ENCODE results near the gene SPRR2G. TPM values are rescaled to one million over a fixed set of nuclear protein-coding genes. Genes with fewer than 3 reads are reported as not detected.
"Not testable (repeated sequence)": the region's sequence is repeated elsewhere in the genome, so short reads cannot be mapped to it uniquely, and the experiment has no call there.

Gene SPRR2G
- polyA plus RNA-seq, 1 donor (not counting 4 experiments of a cell fraction or from before 2014, with no cell fraction given), result 6.2 TPM

DNA sequence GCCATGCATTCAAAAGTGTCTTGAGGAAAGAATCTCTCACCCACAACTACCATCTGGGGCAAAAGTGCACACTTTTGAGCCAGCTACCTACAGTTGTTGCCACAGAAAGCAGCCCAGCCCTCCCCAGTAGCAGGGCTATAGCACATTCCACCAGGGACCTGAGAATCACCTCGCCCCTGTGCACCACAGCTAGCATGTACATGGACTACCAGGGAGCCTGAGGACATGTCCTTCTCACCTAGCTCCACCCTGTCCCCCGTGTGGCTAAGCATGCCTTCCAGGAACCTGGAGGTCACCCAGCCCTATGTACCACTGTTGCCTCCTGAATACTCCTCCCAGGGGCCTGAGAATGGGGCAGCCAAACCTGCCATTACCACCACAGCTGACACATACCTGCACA lies 16.9 kb downstream of the SPRR2G start:
- Histone ChIP-seq H3K9me3 (ENCODE audit: control insufficient read depth, low read depth, low read length) (no peaks in the 10 kb centered on the region), H3K27me3 (ENCODE audit: control insufficient read depth, extremely low read depth, insufficient read depth, low read length) (no peaks in the 10 kb centered on the region), H4K20me1 (ENCODE audit: control insufficient read depth, extremely low read depth, insufficient read depth, low read length) (no peaks in the 10 kb centered on the region), H3K27ac (ENCODE audit: control insufficient read depth, insufficient read depth, low read length) (no peak overlapping the region), H3K9ac (ENCODE audit: control insufficient read depth, extremely low read depth, insufficient read depth, low read length) (no peak overlapping the region), H3K4me2 (ENCODE audit: control insufficient read depth, extremely low read depth, insufficient read depth, low read depth, low read length) (no peak overlapping the region), H3K36me3 (ENCODE audit: control insufficient read depth in 2 of 2, extremely low read depth in 1 of 2, insufficient read depth in 2 of 2, low read length in 2 of 2) (no peaks in the 10 kb centered on the region), H3K4me1 (ENCODE audit: control insufficient read depth, extremely low read depth, insufficient read depth, low read length) (peaks cover 10% of the 10 kb centered on the region), H3K79me2 (ENCODE audit: control insufficient read depth, insufficient read depth, low read length) (no peaks in the 10 kb centered on the region), H2AFZ (ENCODE audit: control insufficient read depth, low read length) (no peak overlapping the region), H3K9me1 (ENCODE audit: control insufficient read depth, extremely low read depth, insufficient read depth, low read length) (no peaks in the 10 kb centered on the region), H3K4me3 (ENCODE audit: control insufficient read depth in 2 of 3, extremely low read depth in 1 of 3, insufficient read depth in 2 of 3, low read depth in 1 of 3, low read length in 3 of 3) (no peak overlapping the region)
- dilution Hi-C loops (cut with MboI; ENCODE audit: extremely low pct_ligation_motif_present, low sequenced_read_pairs), result no loop called here
- no peak for FAIRE-seq
- no peak for DNase-seq (ENCODE audit: low read depth, low spot score)
- no peak for TF ChIP-seq EZH2 (IDR thresholded peaks at IDR 0.05; ENCODE audit: low read length)
- TF ChIP-seq, protein P1, sequence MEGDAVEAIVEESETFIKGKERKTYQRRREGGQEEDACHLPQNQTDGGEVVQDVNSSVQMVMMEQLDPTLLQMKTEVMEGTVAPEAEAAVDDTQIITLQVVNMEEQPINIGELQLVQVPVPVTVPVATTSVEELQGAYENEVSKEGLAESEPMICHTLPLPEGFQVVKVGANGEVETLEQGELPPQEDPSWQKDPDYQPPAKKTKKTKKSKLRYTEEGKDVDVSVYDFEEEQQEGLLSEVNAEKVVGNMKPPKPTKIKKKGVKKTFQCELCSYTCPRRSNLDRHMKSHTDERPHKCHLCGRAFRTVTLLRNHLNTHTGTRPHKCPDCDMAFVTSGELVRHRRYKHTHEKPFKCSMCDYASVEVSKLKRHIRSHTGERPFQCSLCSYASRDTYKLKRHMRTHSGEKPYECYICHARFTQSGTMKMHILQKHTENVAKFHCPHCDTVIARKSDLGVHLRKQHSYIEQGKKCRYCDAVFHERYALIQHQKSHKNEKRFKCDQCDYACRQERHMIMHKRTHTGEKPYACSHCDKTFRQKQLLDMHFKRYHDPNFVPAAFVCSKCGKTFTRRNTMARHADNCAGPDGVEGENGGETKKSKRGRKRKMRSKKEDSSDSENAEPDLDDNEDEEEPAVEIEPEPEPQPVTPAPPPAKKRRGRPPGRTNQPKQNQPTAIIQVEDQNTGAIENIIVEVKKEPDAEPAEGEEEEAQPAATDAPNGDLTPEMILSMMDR (optimal IDR thresholded peaks at IDR 0.05 in 1 of 3, IDR thresholded peaks at IDR 0.05 in 1 of 3, conservative IDR thresholded peaks at IDR 0.05 in 1 of 3; ENCODE audit: extremely low read depth in 1 of 3, insufficient read depth in 2 of 3, low read length in 3 of 3), result no peak

DNA sequence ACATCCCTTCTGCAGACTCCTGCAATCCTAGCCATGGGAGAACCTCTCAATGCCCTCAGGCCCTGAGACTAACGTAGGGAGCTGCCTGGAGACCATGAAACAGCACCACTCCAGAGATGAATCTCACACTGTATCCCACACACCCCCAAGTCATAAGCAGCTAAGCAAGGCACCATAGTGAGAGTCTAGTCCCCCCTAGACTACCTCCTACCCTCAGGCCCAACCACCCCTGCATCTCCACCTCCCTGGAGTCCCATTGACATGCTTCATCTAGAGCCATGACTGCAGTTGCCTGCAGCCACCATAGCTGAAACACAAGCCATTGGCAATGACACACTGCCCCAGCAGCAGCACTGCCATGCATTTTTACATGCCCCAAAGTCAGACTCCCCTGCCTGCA lies 17.4 kb downstream of the SPRR2G start:
- Histone ChIP-seq H3K9ac (ENCODE audit: control insufficient read depth, extremely low read depth, insufficient read depth, low read length) (no peak overlapping the region), H3K9me1 (ENCODE audit: control insufficient read depth, extremely low read depth, insufficient read depth, low read length) (no peaks in the 10 kb centered on the region), H3K9me3 (ENCODE audit: control insufficient read depth, low read depth, low read length) (no peaks in the 10 kb centered on the region), H3K79me2 (ENCODE audit: control insufficient read depth, insufficient read depth, low read length) (no peaks in the 10 kb centered on the region), H3K4me3 (ENCODE audit: control insufficient read depth in 2 of 3, extremely low read depth in 1 of 3, insufficient read depth in 2 of 3, low read depth in 1 of 3, low read length in 3 of 3) (no peak overlapping the region), H3K27ac (ENCODE audit: control insufficient read depth, insufficient read depth, low read length) (no peak overlapping the region), H3K4me1 (ENCODE audit: control insufficient read depth, extremely low read depth, insufficient read depth, low read length) (peaks cover 10% of the 10 kb centered on the region), H2AFZ (ENCODE audit: control insufficient read depth, low read length) (no peak overlapping the region), H3K4me2 (ENCODE audit: control insufficient read depth, extremely low read depth, insufficient read depth, low read depth, low read length) (no peak overlapping the region), H4K20me1 (ENCODE audit: control insufficient read depth, extremely low read depth, insufficient read depth, low read length) (no peaks in the 10 kb centered on the region), H3K36me3 (ENCODE audit: control insufficient read depth in 2 of 2, extremely low read depth in 1 of 2, insufficient read depth in 2 of 2, low read length in 2 of 2) (no peaks in the 10 kb centered on the region), H3K27me3 (ENCODE audit: control insufficient read depth, extremely low read depth, insufficient read depth, low read length) (no peaks in the 10 kb centered on the region)
- TF ChIP-seq, protein P1 (optimal IDR thresholded peaks at IDR 0.05 in 1 of 3, IDR thresholded peaks at IDR 0.05 in 1 of 3, conservative IDR thresholded peaks at IDR 0.05 in 1 of 3; ENCODE audit: extremely low read depth in 1 of 3, insufficient read depth in 2 of 3, low read length in 3 of 3), result no peak
- TF ChIP-seq EZH2 (IDR thresholded peaks at IDR 0.05; ENCODE audit: low read length), result no peak
- no peak for DNase-seq (ENCODE audit: low read depth, low spot score)
- dilution Hi-C loops (cut with MboI; ENCODE audit: extremely low pct_ligation_motif_present, low sequenced_read_pairs), result no loop called here
- FAIRE-seq, result no peak

DNA sequence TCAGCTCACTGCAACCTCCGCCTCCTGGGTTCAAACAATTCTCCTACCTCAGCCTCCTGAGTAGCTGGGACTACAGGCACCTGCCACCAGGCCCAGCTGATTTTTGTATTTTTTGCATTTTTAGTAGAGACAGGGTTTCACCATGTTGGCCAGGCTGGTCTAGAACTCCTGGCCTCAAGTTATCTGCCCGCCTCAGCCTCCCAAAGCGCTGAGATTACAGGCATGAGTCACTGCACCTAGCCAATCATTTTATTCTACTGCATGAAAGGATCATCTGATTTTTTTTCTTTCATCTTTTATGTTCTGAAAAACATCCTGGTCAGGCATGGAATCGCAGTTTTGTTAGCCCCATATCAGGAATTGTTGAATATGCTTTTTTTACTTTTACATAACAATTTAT lies 22.0 kb downstream of the SPRR2G start:
- DNase-seq (ENCODE audit: low read depth, low spot score); H2AFZ ChIP-seq (ENCODE audit: control insufficient read depth, low read length); H3K4me3 ChIP-seq (ENCODE audit: control insufficient read depth in 2 of 3, extremely low read depth in 1 of 3, insufficient read depth in 2 of 3, low read depth in 1 of 3, low read length in 3 of 3); FAIRE-seq; H3K79me2 ChIP-seq (ENCODE audit: control insufficient read depth, insufficient read depth, low read length); H3K9me1 ChIP-seq (ENCODE audit: control insufficient read depth, extremely low read depth, insufficient read depth, low read length); H4K20me1 ChIP-seq (ENCODE audit: control insufficient read depth, extremely low read depth, insufficient read depth, low read length); H3K4me2 ChIP-seq (ENCODE audit: control insufficient read depth, extremely low read depth, insufficient read depth, low read depth, low read length); H3K27ac ChIP-seq (ENCODE audit: control insufficient read depth, insufficient read depth, low read length); H3K36me3 ChIP-seq (ENCODE audit: control insufficient read depth in 2 of 2, extremely low read depth in 1 of 2, insufficient read depth in 2 of 2, low read length in 2 of 2); H3K9ac ChIP-seq (ENCODE audit: control insufficient read depth, extremely low read depth, insufficient read depth, low read length); H3K27me3 ChIP-seq (ENCODE audit: control insufficient read depth, extremely low read depth, insufficient read depth, low read length); dilution Hi-C loops (cut with MboI; ENCODE audit: extremely low pct_ligation_motif_present, low sequenced_read_pairs); H3K9me3 ChIP-seq (ENCODE audit: control insufficient read depth, low read depth, low read length): not testable (repeated sequence)
- peaks cover 22% of the 10 kb centered on the region for H3K4me1 ChIP-seq (ENCODE audit: control insufficient read depth, extremely low read depth, insufficient read depth, low read length)

All from keratinocyte (primary cell).